ENCODE data around the gene CLMN. TPM values are rescaled to one million over a fixed set of nuclear protein-coding genes. Genes with fewer than 3 reads are reported as not detected.

Gene CLMN
- total and polyA plus RNA-seq, 2 of the 4 experiments (the other 2 are of a cell fraction): 0.10 to 0.18 TPM

DNA sequence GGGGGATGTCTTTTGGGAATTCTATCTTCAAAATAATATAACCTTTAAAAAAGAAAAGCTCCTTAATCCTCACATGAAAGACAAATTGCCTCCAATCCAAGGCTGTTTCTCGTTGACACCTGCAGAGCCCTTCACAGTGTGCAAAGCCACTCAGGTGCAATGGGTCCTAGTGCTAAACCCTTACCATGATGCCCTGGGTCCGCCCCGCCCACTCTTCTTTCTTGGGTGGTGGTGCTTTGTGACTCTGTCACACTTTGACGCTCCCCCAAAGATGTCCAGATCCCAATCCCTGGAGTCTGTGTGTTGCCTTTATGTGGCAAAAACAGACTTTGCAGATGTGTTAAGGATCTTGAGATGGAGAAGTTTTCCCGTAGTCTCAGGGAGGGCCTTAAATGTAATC, 29.7 kb downstream of the CLMN start:
- no peak overlapping the region for H2AK9ac ChIP-seq (replicated peaks; ENCODE audit: low read depth, low read length, poor library complexity)
- H4K5ac ChIP-seq (ENCODE audit: low read depth, low read length): no peak overlapping the region
- H2AFZ ChIP-seq (replicated peaks; ENCODE audit: low read length, poor library complexity): no peak overlapping the region
- H3K4me2 ChIP-seq (ENCODE audit: low read depth, low read length): no peak overlapping the region
- DNase-seq: no peak
- H3K4me3 ChIP-seq (ENCODE audit: insufficient read depth, low read depth, low read length): no peak overlapping the region
- no peak overlapping the region for H3K14ac ChIP-seq (replicated peaks; ENCODE audit: low read depth, low read length)
- ATAC-seq (ENCODE audit: low read depth): no peak
- H2BK20ac ChIP-seq (ENCODE audit: low read depth, low read length): no peak overlapping the region
- WGBS, 2 experiments (ENCODE audit: extremely low coverage in 2 of 2, insufficient read length in 1 of 2): 80% methylated on average over 1 of the region's 5 CpGs; no CpG with 5 or more reads in 1 of the 2 experiments
- no peaks in the 10 kb centered on the region for H3K36me3 ChIP-seq (ENCODE audit: control insufficient read depth, insufficient read depth, low read length)
- H3K27me3 ChIP-seq (ENCODE audit: control insufficient read depth, insufficient read depth, low read length): no peaks in the 10 kb centered on the region; the same call in 1 of the 2 replicates
- POLR2A ChIA-PET (ENCODE audit: unreplicated experiment): no interaction called here
- no peaks in the 10 kb centered on the region for H3K79me1 ChIP-seq (ENCODE audit: low read depth in 1 of 2, low read length in 2 of 2)
- H4K8ac ChIP-seq (ENCODE audit: low read depth in 2 of 2, low read length in 2 of 2): no peak overlapping the region
- dilution Hi-C loops (cut with HindIII; ENCODE audit: low sequenced_read_pairs, unreplicated experiment) (no loop called here), intact Hi-C loops (cut with micrococcal nuclease) (no loop called here), in situ Hi-C loops (cut with MboI; ENCODE audit: low sequenced_read_pairs) (no loop called here)
- no peak overlapping the region for H3K56ac ChIP-seq (ENCODE audit: extremely low read depth, insufficient read depth, low read length)
- BruUV-seq (replicated peaks): no TSS peak
- no peaks in the 10 kb centered on the region; the same call in 1 of the 2 replicates for H3K9me3 ChIP-seq (ENCODE audit: control insufficient read depth, insufficient read depth, low read length)
- H2BK5ac ChIP-seq (ENCODE audit: low read depth, low read length, poor library complexity, severe bottlenecking): no peak overlapping the region
- H2AK5ac ChIP-seq (ENCODE audit: low read depth, low read length): no peak overlapping the region
- no peak overlapping the region for H3K18ac ChIP-seq (ENCODE audit: low read depth, low read length)
- H4K91ac ChIP-seq (ENCODE audit: insufficient read depth, low read depth, low read length): no peak overlapping the region
- CTCF ChIA-PET: no interaction called here
- no peak overlapping the region for H3K23ac ChIP-seq (ENCODE audit: low read depth, low read length)
- H3K4ac ChIP-seq (ENCODE audit: low read depth, low read length): no peak overlapping the region
- H2BK15ac ChIP-seq (ENCODE audit: low read depth, low read length): no peak overlapping the region
- no peaks in the 10 kb centered on the region for H4K20me1 ChIP-seq (ENCODE audit: insufficient read depth, low read length)
- no peak overlapping the region for H2BK120ac ChIP-seq (ENCODE audit: low read depth, low read length)
- TF ChIP-seq CEBPB (IDR thresholded peaks at IDR 0.05; ENCODE audit: low read depth, low read length) (no peak), SMC3 (IDR thresholded peaks at IDR 0.05; ENCODE audit: low read depth, low read length) (no peak), BHLHE40 (IDR thresholded peaks at IDR 0.05; ENCODE audit: low read depth, low read length) (no peak), RFX5 (IDR thresholded peaks at IDR 0.05; ENCODE audit: low read depth, low read length) (no peak), NFE2L2 (IDR thresholded peaks at IDR 0.05; ENCODE audit: low read depth, low read length) (no peak), CHD1 (IDR thresholded peaks at IDR 0.05; ENCODE audit: low read depth, low read length) (no peak), FOS (IDR thresholded peaks at IDR 0.05; ENCODE audit: low read depth, low read length) (no peak), MXI1 (IDR thresholded peaks at IDR 0.05; ENCODE audit: borderline replicate concordance, low read depth, low read length) (no peak), RCOR1 (IDR thresholded peaks at IDR 0.05; ENCODE audit: insufficient replicate concordance, low read length) (no peak)
- TF ChIP-seq, protein P1, sequence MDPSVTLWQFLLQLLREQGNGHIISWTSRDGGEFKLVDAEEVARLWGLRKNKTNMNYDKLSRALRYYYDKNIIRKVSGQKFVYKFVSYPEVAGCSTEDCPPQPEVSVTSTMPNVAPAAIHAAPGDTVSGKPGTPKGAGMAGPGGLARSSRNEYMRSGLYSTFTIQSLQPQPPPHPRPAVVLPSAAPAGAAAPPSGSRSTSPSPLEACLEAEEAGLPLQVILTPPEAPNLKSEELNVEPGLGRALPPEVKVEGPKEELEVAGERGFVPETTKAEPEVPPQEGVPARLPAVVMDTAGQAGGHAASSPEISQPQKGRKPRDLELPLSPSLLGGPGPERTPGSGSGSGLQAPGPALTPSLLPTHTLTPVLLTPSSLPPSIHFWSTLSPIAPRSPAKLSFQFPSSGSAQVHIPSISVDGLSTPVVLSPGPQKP (IDR thresholded peaks at IDR 0.05; ENCODE audit: borderline replicate concordance, low read depth, low read length): no peak
- TF ChIP-seq, protein P2, sequence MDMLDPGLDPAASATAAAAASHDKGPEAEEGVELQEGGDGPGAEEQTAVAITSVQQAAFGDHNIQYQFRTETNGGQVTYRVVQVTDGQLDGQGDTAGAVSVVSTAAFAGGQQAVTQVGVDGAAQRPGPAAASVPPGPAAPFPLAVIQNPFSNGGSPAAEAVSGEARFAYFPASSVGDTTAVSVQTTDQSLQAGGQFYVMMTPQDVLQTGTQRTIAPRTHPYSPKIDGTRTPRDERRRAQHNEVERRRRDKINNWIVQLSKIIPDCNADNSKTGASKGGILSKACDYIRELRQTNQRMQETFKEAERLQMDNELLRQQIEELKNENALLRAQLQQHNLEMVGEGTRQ (IDR thresholded peaks at IDR 0.05; ENCODE audit: low read depth, low read length): no peak
- TF ChIP-seq, protein P3, sequence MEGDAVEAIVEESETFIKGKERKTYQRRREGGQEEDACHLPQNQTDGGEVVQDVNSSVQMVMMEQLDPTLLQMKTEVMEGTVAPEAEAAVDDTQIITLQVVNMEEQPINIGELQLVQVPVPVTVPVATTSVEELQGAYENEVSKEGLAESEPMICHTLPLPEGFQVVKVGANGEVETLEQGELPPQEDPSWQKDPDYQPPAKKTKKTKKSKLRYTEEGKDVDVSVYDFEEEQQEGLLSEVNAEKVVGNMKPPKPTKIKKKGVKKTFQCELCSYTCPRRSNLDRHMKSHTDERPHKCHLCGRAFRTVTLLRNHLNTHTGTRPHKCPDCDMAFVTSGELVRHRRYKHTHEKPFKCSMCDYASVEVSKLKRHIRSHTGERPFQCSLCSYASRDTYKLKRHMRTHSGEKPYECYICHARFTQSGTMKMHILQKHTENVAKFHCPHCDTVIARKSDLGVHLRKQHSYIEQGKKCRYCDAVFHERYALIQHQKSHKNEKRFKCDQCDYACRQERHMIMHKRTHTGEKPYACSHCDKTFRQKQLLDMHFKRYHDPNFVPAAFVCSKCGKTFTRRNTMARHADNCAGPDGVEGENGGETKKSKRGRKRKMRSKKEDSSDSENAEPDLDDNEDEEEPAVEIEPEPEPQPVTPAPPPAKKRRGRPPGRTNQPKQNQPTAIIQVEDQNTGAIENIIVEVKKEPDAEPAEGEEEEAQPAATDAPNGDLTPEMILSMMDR (conservative IDR thresholded peaks at IDR 0.05; ENCODE audit: low read depth, low read length): no peak
- H3K4me1 ChIP-seq (ENCODE audit: control insufficient read depth, insufficient read depth, low read length): no peaks in the 10 kb centered on the region
- H3K27ac ChIP-seq (ENCODE audit: insufficient read depth, low read length): no peak overlapping the region
- H3K9me1 ChIP-seq (ENCODE audit: insufficient read depth, low read length): no peaks in the 10 kb centered on the region
- H3K9ac ChIP-seq (ENCODE audit: low read depth, low read length): no peak overlapping the region

Data from IMR-90 (cell line).